DND-41 (cell line): Measurements from ENCODE around the gene CGRRF1.

Experiments used
- ATAC-seq: fragments of 200-7000 bp; cut with Tn5 transposase; 3 replicates; pipeline ENCODE4 v1.9.1; 2021; ENCODE audit warnings: low read depth; ENCODE audit not compliant: insufficient read depth
- DNase-seq: peaks from one replicate; pipeline ENCODE4 v3.0.0-alpha.2; 2020
- H2AFZ ChIP-seq: 2 replicates; pipeline ENCODE4 v1.6.0; 2012; ENCODE audit warnings: low read depth, low read length
- H3K27ac ChIP-seq: 2 replicates; pipeline ENCODE4 v1.5.1; 2012; ENCODE audit warnings: low read length, inconsistent platforms
- H3K27me3 ChIP-seq: fragments of 200-600 bp; sonication (generic); 2 replicates; pipeline ENCODE4 v1.6.0; 2012; ENCODE audit warnings: low read length, mild to moderate bottlenecking, inconsistent platforms; ENCODE audit not compliant: insufficient read depth, poor library complexity
- H3K36me3 ChIP-seq: 2 replicates; pipeline ENCODE4 v1.5.1; 2012; ENCODE audit warnings: low read length, inconsistent platforms; ENCODE audit not compliant: insufficient read depth
- H3K4me1 ChIP-seq: 2 replicates; pipeline ENCODE4 v1.5.1; 2012; ENCODE audit warnings: mild to moderate bottlenecking, low read length; ENCODE audit not compliant: insufficient read depth
- H3K4me2 ChIP-seq: 2 replicates; pipeline ENCODE4 v1.6.0; 2012; ENCODE audit warnings: mild to moderate bottlenecking, moderate library complexity, low read length, inconsistent platforms; ENCODE audit not compliant: insufficient read depth
- H3K4me3 ChIP-seq, 2 experiments: fragments of 200-600 bp in 1 of 2; shearing (Covaris generic) in 1 of 2; 2 replicates each; pipeline ENCODE4 v1.5.1; 2012 to 2016; ENCODE audit warnings: inconsistent platforms in 2 of 2, low read length in 2 of 2, mild to moderate bottlenecking in 2 of 2, low read depth in 1 of 2, moderate library complexity in 1 of 2
- H3K79me2 ChIP-seq: 2 replicates; pipeline ENCODE4 v1.6.0; 2012; ENCODE audit warnings: low read length, inconsistent platforms; ENCODE audit not compliant: insufficient read depth
- H3K9ac ChIP-seq: 2 replicates; pipeline ENCODE4 v1.6.0; 2012; ENCODE audit warnings: low read depth, mild to moderate bottlenecking, inconsistent platforms, low read length, moderate library complexity
- H3K9me3 ChIP-seq: 2 replicates; pipeline ENCODE4 v1.5.1; 2012; ENCODE audit warnings: low read length, moderate library complexity, mild to moderate bottlenecking, inconsistent platforms; ENCODE audit not compliant: insufficient read depth, severe bottlenecking
- H4K20me1 ChIP-seq: 2 replicates; pipeline ENCODE4 v1.6.0; 2012; ENCODE audit warnings: low read length; ENCODE audit not compliant: insufficient read depth
- EZH2 ChIP-seq: IDR thresholded peaks from 3 replicates; pipeline ENCODE4 v1.6.1; 2012; ENCODE audit warnings: borderline replicate concordance, low read depth, mild to moderate bottlenecking, moderate library complexity, low read length, inconsistent platforms; ENCODE audit not compliant: severe bottlenecking
- TF ChIP-seq, protein P1 (sequence below): IDR thresholded peaks from 2 replicates; pipeline ENCODE4 v1.5.1; 2012; ENCODE audit warnings: borderline replicate concordance, low read length, moderate library complexity, mild to moderate bottlenecking; ENCODE audit not compliant: poor library complexity, severe bottlenecking; ENCODE audit errors: extremely low read depth

Gene CGRRF1

DNA sequence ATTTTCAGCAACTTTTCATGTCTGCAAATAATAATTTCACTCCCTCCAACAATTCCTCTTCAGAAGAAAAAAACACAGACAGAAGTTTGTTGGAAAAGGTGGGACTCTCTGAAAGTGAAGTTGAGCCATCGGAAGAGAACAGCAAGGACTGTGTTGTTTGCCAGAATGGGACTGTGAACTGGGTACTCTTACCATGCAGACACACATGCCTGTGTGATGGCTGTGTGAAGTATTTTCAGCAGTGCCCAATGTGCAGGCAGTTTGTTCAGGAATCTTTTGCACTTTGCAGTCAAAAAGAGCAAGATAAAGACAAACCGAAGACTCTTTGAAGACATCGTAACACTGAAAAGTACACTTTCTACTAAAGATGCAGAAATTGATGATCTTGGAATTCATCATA is 28.3 kb downstream of the CGRRF1 start:
- H3K27ac ChIP-seq = no peak overlapping the region
- ATAC-seq = no peak
- H4K20me1 ChIP-seq = no peaks in the 10 kb centered on the region
- no peaks in the 10 kb centered on the region for H3K36me3 ChIP-seq
- H3K27me3 ChIP-seq = no peaks in the 10 kb centered on the region
- no peaks in the 10 kb centered on the region for H3K4me1 ChIP-seq
- no peak overlapping the region for H3K9ac ChIP-seq
- DNase-seq = no peak
- no peaks in the 10 kb centered on the region for H3K79me2 ChIP-seq
- no peak for TF ChIP-seq EZH2
- TF ChIP-seq, protein P1, sequence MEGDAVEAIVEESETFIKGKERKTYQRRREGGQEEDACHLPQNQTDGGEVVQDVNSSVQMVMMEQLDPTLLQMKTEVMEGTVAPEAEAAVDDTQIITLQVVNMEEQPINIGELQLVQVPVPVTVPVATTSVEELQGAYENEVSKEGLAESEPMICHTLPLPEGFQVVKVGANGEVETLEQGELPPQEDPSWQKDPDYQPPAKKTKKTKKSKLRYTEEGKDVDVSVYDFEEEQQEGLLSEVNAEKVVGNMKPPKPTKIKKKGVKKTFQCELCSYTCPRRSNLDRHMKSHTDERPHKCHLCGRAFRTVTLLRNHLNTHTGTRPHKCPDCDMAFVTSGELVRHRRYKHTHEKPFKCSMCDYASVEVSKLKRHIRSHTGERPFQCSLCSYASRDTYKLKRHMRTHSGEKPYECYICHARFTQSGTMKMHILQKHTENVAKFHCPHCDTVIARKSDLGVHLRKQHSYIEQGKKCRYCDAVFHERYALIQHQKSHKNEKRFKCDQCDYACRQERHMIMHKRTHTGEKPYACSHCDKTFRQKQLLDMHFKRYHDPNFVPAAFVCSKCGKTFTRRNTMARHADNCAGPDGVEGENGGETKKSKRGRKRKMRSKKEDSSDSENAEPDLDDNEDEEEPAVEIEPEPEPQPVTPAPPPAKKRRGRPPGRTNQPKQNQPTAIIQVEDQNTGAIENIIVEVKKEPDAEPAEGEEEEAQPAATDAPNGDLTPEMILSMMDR = no peak
- no peaks in the 10 kb centered on the region for H3K9me3 ChIP-seq
- no peak overlapping the region for H3K4me2 ChIP-seq
- H2AFZ ChIP-seq = no peak overlapping the region
- H3K4me3 ChIP-seq = no peak overlapping the region

DNA sequence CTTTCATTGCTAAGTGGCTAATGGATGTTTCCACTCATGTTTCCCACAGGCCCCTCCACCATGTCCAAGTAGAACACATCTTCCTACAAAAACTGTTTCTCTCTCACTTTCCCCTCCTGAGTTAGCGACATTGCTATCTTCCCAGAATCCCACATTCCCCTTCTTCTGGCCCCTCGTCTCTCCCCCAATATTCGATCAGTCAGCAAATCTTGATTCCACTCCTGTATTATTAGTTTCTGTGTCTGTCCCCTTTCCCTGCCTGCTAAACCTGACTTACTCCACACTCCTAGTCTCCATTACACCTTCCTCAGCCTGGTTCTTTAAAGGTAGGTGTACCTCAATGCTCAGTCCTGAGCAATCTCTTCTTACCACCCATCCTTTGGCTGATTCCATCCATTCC is 37.9 kb downstream of the CGRRF1 start:
- Histone ChIP-seq H3K27ac (no peak overlapping the region), H3K9me3 (no peaks in the 10 kb centered on the region), H3K79me2 (no peaks in the 10 kb centered on the region), H2AFZ (no peak overlapping the region), H3K36me3 (no peaks in the 10 kb centered on the region), H4K20me1 (no peaks in the 10 kb centered on the region), H3K4me3 (no peak overlapping the region), H3K27me3 (no peaks in the 10 kb centered on the region), H3K4me2 (no peak overlapping the region), H3K9ac (no peak overlapping the region), H3K4me1 (no peaks in the 10 kb centered on the region)
- no peak for ATAC-seq
- TF ChIP-seq, protein P1 = no peak
- no peak for TF ChIP-seq EZH2
- DNase-seq = no peak

DNA sequence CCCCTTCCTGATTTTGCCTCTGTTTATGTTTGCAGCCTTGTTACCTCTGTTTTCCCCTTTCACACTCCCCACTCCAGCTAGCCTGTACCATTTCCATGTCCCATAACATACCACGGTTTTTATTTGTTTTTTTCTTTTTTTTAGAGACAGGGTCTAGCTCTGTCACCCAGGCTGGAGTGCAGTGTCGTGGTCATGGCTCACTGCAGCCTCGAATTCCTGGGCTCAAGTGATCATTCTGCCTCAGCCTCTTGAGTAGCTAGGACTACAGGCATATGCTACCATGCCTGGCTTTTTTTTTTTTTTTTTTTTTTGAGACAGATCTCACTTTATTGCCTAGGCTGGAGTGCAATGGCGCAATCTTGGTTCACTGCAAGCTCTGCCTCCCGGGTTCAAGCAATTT is 38.8 kb downstream of the CGRRF1 start:
- ATAC-seq = no peak
- Histone ChIP-seq H3K4me2 (no peak overlapping the region), H4K20me1 (no peaks in the 10 kb centered on the region), H3K36me3 (no peaks in the 10 kb centered on the region), H3K79me2 (no peaks in the 10 kb centered on the region), H2AFZ (no peak overlapping the region), H3K9ac (no peak overlapping the region), H3K4me3 (no peak overlapping the region), H3K4me1 (no peaks in the 10 kb centered on the region), H3K27ac (no peak overlapping the region), H3K27me3 (no peaks in the 10 kb centered on the region), H3K9me3 (no peaks in the 10 kb centered on the region)
- TF ChIP-seq, protein P1 = no peak
- TF ChIP-seq EZH2 = no peak
- DNase-seq = no peak

DNA sequence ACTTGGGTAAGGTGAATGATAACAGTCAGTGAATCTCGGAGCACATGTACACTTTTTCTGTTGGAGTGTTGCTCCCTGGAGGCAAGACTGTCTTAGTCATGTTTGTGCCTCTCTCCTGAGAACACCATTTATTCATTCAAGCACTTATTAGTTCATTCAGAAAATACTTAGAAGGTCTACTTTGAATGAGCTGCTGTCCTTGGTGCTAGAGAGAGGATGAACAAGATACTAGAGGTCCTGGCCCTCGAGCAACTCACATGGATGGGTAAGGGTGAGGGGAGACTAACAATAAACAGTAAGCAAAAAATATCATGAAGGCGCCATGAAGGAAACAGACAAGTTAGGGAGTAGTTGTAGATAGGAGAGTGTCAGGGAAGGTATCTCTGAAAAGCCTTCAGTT is 40.2 kb downstream of the CGRRF1 start:
- Histone ChIP-seq H3K27me3 (no peaks in the 10 kb centered on the region), H3K9ac (no peak overlapping the region), H3K27ac (no peak overlapping the region), H3K36me3 (no peaks in the 10 kb centered on the region), H3K4me2 (no peak overlapping the region), H2AFZ (no peak overlapping the region), H3K79me2 (no peaks in the 10 kb centered on the region), H3K9me3 (no peaks in the 10 kb centered on the region), H3K4me1 (no peaks in the 10 kb centered on the region), H4K20me1 (no peaks in the 10 kb centered on the region), H3K4me3 (no peak overlapping the region)
- TF ChIP-seq EZH2 = no peak
- TF ChIP-seq, protein P1 = no peak
- no peak for ATAC-seq
- no peak for DNase-seq
